IMR-90 (cell line): Measurements from ENCODE around the gene UPK1B. TPM values are rescaled to one million over a fixed set of nuclear protein-coding genes. Genes with fewer than 3 reads are reported as not detected.

Experiments
- ATAC-seq: fragments of 200-7000 bp; cut with Tn5 transposase; 2 replicates; pipeline ENCODE4 v1.9.1; 2020; ENCODE audit warnings: low read depth, mild to moderate bottlenecking, moderate library complexity
- BruUV-seq: library from RNA; stranded (reverse); fragments of 400-500 nt; replicated peaks from 2 replicates; lab custom pipeline; 2021; lab: Mats Ljungman, UMichigan
- CTCF ChIA-PET: fragments of 300-600 bp; formaldehyde crosslinking; extraction: SDS; loops from one replicate; lab custom pipeline; 2021; ENCODE audit warnings: antibody characterized with exemption; lab: Yijun Ruan, JAX
- POLR2A ChIA-PET: fragments of 300-600 bp; sonication (Branson Sonifier 250); formaldehyde crosslinking; loops from one replicate; lab custom pipeline; 2022; ENCODE audit warnings: antibody characterized with exemption; ENCODE audit not compliant: unreplicated experiment; lab: Charles Lee
- DNase-seq: peaks from one replicate; pipeline ENCODE4 v3.0.0; 2013
- H2AFZ ChIP-seq: replicated peaks from 2 replicates; pipeline ENCODE3; 2013; ENCODE audit warnings: low read length, mild to moderate bottlenecking; ENCODE audit not compliant: poor library complexity
- H2AK5ac ChIP-seq: 2 replicates; pipeline ENCODE4 v1.6.1; 2013; ENCODE audit warnings: low read depth, low read length, inconsistent platforms
- H2AK9ac ChIP-seq: replicated peaks from 2 replicates; pipeline ENCODE3; 2013; ENCODE audit warnings: mild to moderate bottlenecking, low read depth, low read length, moderate library complexity; ENCODE audit not compliant: poor library complexity
- H2BK120ac ChIP-seq: 2 replicates; pipeline ENCODE4 v1.6.1; 2013; ENCODE audit warnings: low read depth, low read length, inconsistent platforms
- H2BK15ac ChIP-seq: 3 replicates; pipeline ENCODE4 v1.6.1; 2013; ENCODE audit warnings: low read depth, low read length, inconsistent platforms
- H2BK20ac ChIP-seq: 2 replicates; pipeline ENCODE4 v1.6.1; 2013; ENCODE audit warnings: low read depth, mild to moderate bottlenecking, inconsistent platforms, low read length, moderate library complexity
- H2BK5ac ChIP-seq: 2 replicates; pipeline ENCODE4 v1.6.1; 2013; ENCODE audit warnings: mild to moderate bottlenecking, low read depth, low read length, inconsistent platforms; ENCODE audit not compliant: poor library complexity, severe bottlenecking
- H3K14ac ChIP-seq: replicated peaks from 2 replicates; pipeline ENCODE4 v1.6.1; 2013; ENCODE audit warnings: low read depth, low read length, inconsistent platforms
- H3K18ac ChIP-seq: 2 replicates; pipeline ENCODE4 v1.6.1; 2013; ENCODE audit warnings: low read depth, low read length, control low read depth
- H3K23ac ChIP-seq: 2 replicates; pipeline ENCODE4 v1.6.1; 2013; ENCODE audit warnings: low read depth, low read length, inconsistent platforms
- H3K27ac ChIP-seq: 2 replicates; pipeline ENCODE4 v1.5.1; 2013; ENCODE audit warnings: mild to moderate bottlenecking, control low read depth, low read length; ENCODE audit not compliant: insufficient read depth
- H3K27me3 ChIP-seq: 2 replicates; pipeline ENCODE4 v1.6.1; 2013; ENCODE audit warnings: low read length; ENCODE audit not compliant: control insufficient read depth, insufficient read depth
- H3K36me3 ChIP-seq: 2 replicates; pipeline ENCODE4 v1.6.1; 2013; ENCODE audit warnings: low read length, mixed read lengths; ENCODE audit not compliant: control insufficient read depth, insufficient read depth
- H3K4ac ChIP-seq: 2 replicates; pipeline ENCODE4 v1.6.1; 2013; ENCODE audit warnings: low read depth, low read length, inconsistent platforms
- H3K4me1 ChIP-seq: 2 replicates; pipeline ENCODE4 v1.6.1; 2013; ENCODE audit warnings: low read length, mixed read lengths; ENCODE audit not compliant: control insufficient read depth, insufficient read depth
- H3K4me2 ChIP-seq: 2 replicates; pipeline ENCODE4 v1.6.1; 2013; ENCODE audit warnings: low read depth, mild to moderate bottlenecking, control low read depth, low read length, moderate library complexity
- H3K4me3 ChIP-seq: 2 replicates; pipeline ENCODE4 v1.5.1; 2013; ENCODE audit warnings: low read depth, mild to moderate bottlenecking, control low read depth, low read length, moderate library complexity; ENCODE audit not compliant: insufficient read depth
- H3K56ac ChIP-seq: 2 replicates; pipeline ENCODE4 v1.6.1; 2013; ENCODE audit warnings: low read length, inconsistent platforms; ENCODE audit not compliant: insufficient read depth; ENCODE audit errors: extremely low read depth
- H3K79me1 ChIP-seq, 2 experiments: 2 replicates each; pipeline ENCODE4 v1.6.1; 2013; ENCODE audit warnings: low read length in 2 of 2, inconsistent platforms in 1 of 2, low read depth in 1 of 2
- H3K9ac ChIP-seq: 2 replicates; pipeline ENCODE4 v1.6.1; 2013; ENCODE audit warnings: low read depth, low read length, control low read depth
- H3K9me1 ChIP-seq: 2 replicates; pipeline ENCODE4 v1.6.1; 2013; ENCODE audit warnings: low read length, inconsistent platforms; ENCODE audit not compliant: insufficient read depth
- H3K9me3 ChIP-seq: 2 replicates; pipeline ENCODE4 v1.6.1; 2013; ENCODE audit warnings: low read length; ENCODE audit not compliant: control insufficient read depth, insufficient read depth
- H4K20me1 ChIP-seq: 2 replicates; pipeline ENCODE4 v1.6.1; 2013; ENCODE audit warnings: low read length, inconsistent platforms; ENCODE audit not compliant: insufficient read depth
- H4K5ac ChIP-seq: 2 replicates; pipeline ENCODE4 v1.6.1; 2013; ENCODE audit warnings: mild to moderate bottlenecking, low read depth, low read length, control low read depth
- H4K8ac ChIP-seq, 2 experiments: 2 replicates each; pipeline ENCODE4 v1.6.1; 2013; ENCODE audit warnings: low read depth in 2 of 2, low read length in 2 of 2, control low read depth in 1 of 2, inconsistent platforms in 1 of 2
- H4K91ac ChIP-seq: 2 replicates; pipeline ENCODE4 v1.6.1; 2013; ENCODE audit warnings: low read depth, low read length, inconsistent platforms; ENCODE audit not compliant: insufficient read depth
- MAZ ChIP-seq: IDR thresholded peaks from 2 replicates; pipeline ENCODE4 v1.6.1; 2012; ENCODE audit warnings: low read depth, mild to moderate bottlenecking, low read length, improper control_type of control experiment, moderate library complexity, borderline replicate concordance
- USF2 ChIP-seq: fragments of 150-350 bp; IDR thresholded peaks from 2 replicates; pipeline ENCODE4 v1.6.1; 2017; ENCODE audit warnings: mild to moderate bottlenecking, antibody characterized with exemption, low read length, low read depth
- WGBS, 2 experiments: methylation state at CpG; one replicate each; pipeline versions ENCODE4 v1.1.5 to v1.1.7; 2013; ENCODE audit warnings: missing lambda C conversion rate in 2 of 2; ENCODE audit not compliant: insufficient read length in 1 of 2; ENCODE audit errors: extremely low coverage in 2 of 2; 5-methylcytosine and 5-hydroxymethylcytosine counted together
- dilution Hi-C: fragments of 300-500 bp; cut with HindIII; formaldehyde crosslinking; loops from one replicate; pipeline ENCODE4 v1.14.3; 2018; ENCODE audit warnings: low sequenced_read_pairs; ENCODE audit not compliant: unreplicated experiment
- in situ Hi-C: fragments of 300-500 bp; cut with MboI; formaldehyde crosslinking; loops from 3 replicates; pipeline ENCODE4 v1.14.3; 2019; ENCODE audit warnings: low sequenced_read_pairs, inconsistent platforms, mixed read lengths
- intact Hi-C: fragments of 100-400 bp; cut with micrococcal nuclease; formaldehyde crosslinking; loops from 2 replicates; pipeline ENCODE4 v1.10.0; 2022
- polyA plus RNA-seq, 3 experiments: library from polyadenylated mRNA; depleted of rRNA; stranded (reverse); fragments of >200 nt; gene quantifications; 2 replicates each; pipeline ENCODE4 v1.2.3, GENCODE V29; 2012; ENCODE audit warnings: low replicate concordance in 1 of 3
- total RNA-seq: library from RNA; depleted of rRNA; stranded (reverse); fragments of >200 nt; gene quantifications from 2 replicates; pipeline ENCODE4 v1.2.3, GENCODE V29; 2012

UPK1B gene
- total and polyA plus RNA-seq, 2 of the 4 experiments (the other 2 are of a cell fraction), result 0.36 to 0.55 TPM

GRCh38 chr3:119211193-119211592 lies 37.8 kb downstream of the UPK1B start:
- intact Hi-C loops (no loop called here), dilution Hi-C loops (no loop called here), in situ Hi-C loops (no loop called here)
- H3K4me3 ChIP-seq, result no peak overlapping the region
- no peak overlapping the region for H4K5ac ChIP-seq
- no peak overlapping the region for H3K56ac ChIP-seq
- TF ChIP-seq USF2 (no peak), MAZ (no peak)
- H3K4ac ChIP-seq, result no peak overlapping the region
- no peak overlapping the region for H3K27ac ChIP-seq
- POLR2A ChIA-PET, result no interaction called here
- no peak overlapping the region for H3K4me2 ChIP-seq
- peaks cover 9% of the 10 kb centered on the region for H3K4me1 ChIP-seq
- CTCF ChIA-PET, result no interaction called here
- H3K9me3 ChIP-seq, result no peaks in the 10 kb centered on the region
- peaks cover 7% of the 10 kb centered on the region for H3K9me1 ChIP-seq
- no peak overlapping the region for H3K23ac ChIP-seq
- no peak overlapping the region for H2BK15ac ChIP-seq
- no peaks in the 10 kb centered on the region for H3K27me3 ChIP-seq
- H2BK20ac ChIP-seq, result no peak overlapping the region
- no peak for ATAC-seq
- no peak overlapping the region for H3K18ac ChIP-seq
- H3K36me3 ChIP-seq, result peaks cover 34% of the 10 kb centered on the region
- H2BK120ac ChIP-seq, result no peak overlapping the region
- H4K20me1 ChIP-seq, result no peaks in the 10 kb centered on the region
- no peak overlapping the region for H4K91ac ChIP-seq
- DNase-seq, result no peak
- H2AFZ ChIP-seq, result no peak overlapping the region
- H3K14ac ChIP-seq, result no peak overlapping the region
- no peak overlapping the region for H2AK9ac ChIP-seq
- no peak overlapping the region for H2AK5ac ChIP-seq
- H3K79me1 ChIP-seq, result no peaks in the 10 kb centered on the region; a peak in 1 of 4 replicates
- H3K9ac ChIP-seq, result no peak overlapping the region
- BruUV-seq, result no TSS peak
- 47% methylated on average over 3 of the region's 4 CpGs; no CpG with 5 or more reads in 1 of the 2 experiments for WGBS, 2 experiments
- no peak overlapping the region for H4K8ac ChIP-seq
- H2BK5ac ChIP-seq, result no peak overlapping the region
